Muscle of leg (tissue), 11 donors: ENCODE data around the gene MEIS1. TPM values are rescaled to one million over a fixed set of nuclear protein-coding genes. Genes with fewer than 3 reads are reported as not detected.

Source experiments
- DNase-seq: peaks from one replicate; pipeline ENCODE4 v3.0.0; 2013
- H3K27ac ChIP-seq: one replicate; pipeline ENCODE4 v1.5.1; 2013; ENCODE audit warnings: mild to moderate bottlenecking, low read length, control low read depth
- H3K27me3 ChIP-seq: one replicate; pipeline ENCODE4 v1.6.1; 2013; ENCODE audit warnings: low read length; ENCODE audit not compliant: control insufficient read depth, insufficient read depth
- H3K36me3 ChIP-seq: one replicate; pipeline ENCODE4 v1.6.1; 2013; ENCODE audit warnings: low read length; ENCODE audit not compliant: control insufficient read depth, insufficient read depth
- H3K4me1 ChIP-seq: one replicate; pipeline ENCODE4 v1.6.1; 2013; ENCODE audit warnings: low read length; ENCODE audit not compliant: control insufficient read depth, insufficient read depth
- H3K4me3 ChIP-seq: one replicate; pipeline ENCODE4 v1.5.1; 2013; ENCODE audit warnings: low read length, control low read depth
- H3K9me3 ChIP-seq: replicated peaks from 2 replicates; pipeline ENCODE4 v1.6.1; 2013; ENCODE audit warnings: low read depth, low read length; ENCODE audit not compliant: control insufficient read depth
- WGBS: methylation state at CpG from one replicate; pipeline ENCODE4 v1.1.5; 2013; ENCODE audit warnings: missing lambda C conversion rate; ENCODE audit not compliant: insufficient coverage; 5-methylcytosine and 5-hydroxymethylcytosine counted together
- polyA plus RNA-seq, 8 donors: library from polyadenylated mRNA; unstranded; fragments of 120-200 nt; gene quantifications; one replicate each; pipeline versions ENCODE4 v1.2.1 to v1.2.3, GENCODE V29; 2013; ENCODE audit warnings: inconsistent platforms in 1 of 8, low replicate concordance in 1 of 8; ENCODE audit not compliant: insufficient read length in 8 of 8, insufficient read depth in 1 of 8
- total RNA-seq: library from RNA; stranded (reverse); fragments of 120-200 nt; gene quantifications from one replicate; pipeline ENCODE4 v1.2.4, GENCODE V29; 2013

The MEIS1 gene
- total and polyA plus RNA-seq, 9 donors = 4.5 to 14.5 (median 11.0) TPM

GRCh38 chr2:66443979-66444861 lies 9.3 kb downstream of the MEIS1 start:
- H3K27ac ChIP-seq = no peak overlapping the region
- peak; percentile 38 for DNase-seq

DNA sequence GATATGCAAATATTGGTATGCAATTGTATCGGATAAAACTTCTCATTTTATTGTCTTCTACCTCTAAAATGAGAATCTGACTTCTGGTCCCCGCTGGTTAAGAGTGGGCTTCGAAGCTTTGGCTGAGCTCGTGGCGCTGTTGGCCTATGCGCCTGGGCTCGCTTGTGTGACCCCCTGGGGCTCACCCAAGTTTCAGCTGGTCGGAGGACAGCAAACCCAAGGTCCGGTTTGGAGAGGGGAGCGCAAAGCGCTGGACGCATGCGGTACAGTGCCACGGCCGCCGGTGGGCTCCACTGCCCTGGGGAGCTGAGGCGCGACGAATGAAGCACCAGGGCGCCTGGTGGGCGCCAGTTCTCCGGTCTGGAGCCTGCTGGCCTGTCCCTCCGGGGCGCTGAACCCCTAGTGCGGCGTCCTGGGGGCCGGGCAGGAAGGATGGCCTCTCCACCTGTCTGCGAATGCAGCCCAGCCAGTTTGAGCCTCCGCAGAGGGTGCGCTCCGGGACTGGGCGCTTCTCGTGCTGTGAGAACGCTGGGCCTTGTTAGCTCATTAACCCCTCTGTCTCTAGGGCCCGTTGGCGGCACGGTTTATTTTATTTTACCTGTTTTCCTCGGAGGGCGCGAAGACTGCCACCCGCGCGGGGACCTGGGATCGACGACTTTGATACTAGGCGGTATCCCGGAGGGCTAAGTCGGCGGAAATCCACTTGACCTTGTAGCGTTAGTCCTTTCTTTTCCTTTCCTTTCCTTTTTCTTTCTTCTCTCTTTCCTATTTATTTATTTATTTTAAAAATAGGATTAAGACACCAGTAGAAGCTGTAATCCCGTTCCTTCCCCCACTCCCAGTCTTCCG lies 10.4 kb downstream of the MEIS1 start:
- peak; percentile 21 for DNase-seq
- WGBS = 57% methylated on average over 38 of the region's 52 CpGs
- Histone ChIP-seq H3K36me3 (peaks cover 12% of the 10 kb centered on the region), H3K27ac (no peak overlapping the region), H3K27me3 (peaks cover 37% of the 10 kb centered on the region), H3K4me1 (peaks cover 9% of the 10 kb centered on the region), H3K9me3 (no peaks in the 10 kb centered on the region), H3K4me3 (peak overlapping the region; percentile 8)

More at GRCh38 chr2:66443979-66444861, 9.3 kb downstream of the MEIS1 start:
- peaks cover 17% of the 10 kb centered on the region for H3K4me1 ChIP-seq
- no peaks in the 10 kb centered on the region for H3K9me3 ChIP-seq
- no peak overlapping the region for H3K4me3 ChIP-seq
- H3K27me3 ChIP-seq = peaks cover 47% of the 10 kb centered on the region
- H3K36me3 ChIP-seq = peaks cover 12% of the 10 kb centered on the region
- WGBS = 74% methylated on average over 22 of the region's 33 CpGs

GRCh38 chr2:66445925-66446871 lies 11.3 kb downstream of the MEIS1 start:
- Histone ChIP-seq H3K4me1 (peaks cover 4% of the 10 kb centered on the region), H3K36me3 (peaks cover 12% of the 10 kb centered on the region), H3K27me3 (peaks cover 29% of the 10 kb centered on the region), H3K4me3 (peak overlapping the region; percentile 8), H3K9me3 (no peaks in the 10 kb centered on the region), H3K27ac (peak overlapping the region; percentile 29)
- 34% methylated on average over 62 of the region's 66 CpGs for WGBS
- peak; percentile 80 for DNase-seq

DNA sequence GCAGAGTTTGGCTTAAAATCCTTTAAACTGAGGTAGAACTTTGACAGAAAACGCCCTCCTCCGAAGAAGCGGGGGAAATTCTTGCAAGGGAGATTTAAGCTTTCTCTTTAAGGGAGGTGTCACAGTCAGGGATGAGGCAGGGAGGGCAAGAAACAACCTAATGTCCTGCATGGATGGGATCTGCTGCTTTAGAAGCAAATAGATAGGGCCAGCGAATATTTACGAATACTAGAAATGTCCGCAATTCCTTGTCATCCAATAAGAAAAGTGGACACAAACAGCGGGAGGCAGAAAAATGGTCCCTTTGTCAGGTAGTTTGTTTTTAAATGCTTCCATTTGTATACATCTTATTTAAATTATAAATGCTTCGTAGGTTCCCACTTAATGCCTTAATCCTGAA lies 12.0 kb downstream of the MEIS1 start:
- H3K27ac ChIP-seq = no peak overlapping the region

GRCh38 chr2:66447677-66448076 lies 12.8 kb downstream of the MEIS1 start:
- DNase-seq = no peak
- Histone ChIP-seq H3K9me3 (no peaks in the 10 kb centered on the region), H3K4me3 (no peak overlapping the region), H3K27ac (no peak overlapping the region), H3K36me3 (peaks cover 12% of the 10 kb centered on the region), H3K4me1 (peaks cover 4% of the 10 kb centered on the region), H3K27me3 (peaks cover 25% of the 10 kb centered on the region)
- WGBS = no CpG with 5 or more reads among the region's 2 CpGs

More for the DNA sequence above, 12.0 kb downstream of the MEIS1 start:
- H3K4me3 ChIP-seq = no peak overlapping the region
- peaks cover 12% of the 10 kb centered on the region for H3K36me3 ChIP-seq
- H3K27me3 ChIP-seq = peaks cover 25% of the 10 kb centered on the region
- H3K4me1 ChIP-seq = peaks cover 4% of the 10 kb centered on the region
- no peak for DNase-seq
- 77% methylated on average over 3 of the region's 8 CpGs for WGBS
- no peaks in the 10 kb centered on the region for H3K9me3 ChIP-seq

DNA sequence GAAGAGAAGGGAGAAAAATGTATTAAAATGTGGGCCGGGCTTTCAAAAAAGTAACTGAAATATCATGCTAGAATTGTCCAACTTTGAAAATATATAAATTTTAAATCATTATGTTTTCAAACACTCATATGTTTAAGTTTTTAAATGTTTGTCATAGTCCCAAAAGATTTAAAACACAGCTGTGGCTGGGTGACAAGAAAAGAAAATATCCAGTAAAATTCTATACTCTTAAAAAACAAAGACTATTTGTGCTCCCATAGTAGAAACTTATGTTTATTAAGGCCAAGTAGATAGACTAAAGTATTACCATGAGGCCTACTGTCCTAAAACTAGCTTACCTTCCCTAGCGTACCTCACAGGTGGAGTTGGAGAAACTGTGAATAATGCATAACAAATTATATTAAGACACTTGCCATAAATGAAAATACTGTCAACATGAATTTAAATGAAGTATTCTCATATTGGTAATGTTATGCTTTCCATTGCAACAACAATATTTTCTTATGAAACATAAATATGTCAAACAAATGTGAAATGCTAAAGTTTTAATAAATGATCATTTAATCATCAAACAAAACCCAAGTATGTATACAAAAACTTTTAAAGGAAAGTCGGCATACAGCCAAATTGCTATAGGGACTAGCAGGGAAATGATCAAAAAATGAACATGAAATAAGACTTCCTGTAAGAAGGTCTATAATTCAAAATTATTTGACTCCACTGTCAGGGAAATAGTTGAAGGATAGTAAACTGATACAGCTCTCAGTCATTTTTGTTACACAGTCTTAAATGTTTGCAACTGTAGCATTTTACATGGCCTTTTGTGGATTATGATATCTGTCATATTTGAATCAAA lies 13.4 kb downstream of the MEIS1 start:
- DNase-seq = no peak

DNA sequence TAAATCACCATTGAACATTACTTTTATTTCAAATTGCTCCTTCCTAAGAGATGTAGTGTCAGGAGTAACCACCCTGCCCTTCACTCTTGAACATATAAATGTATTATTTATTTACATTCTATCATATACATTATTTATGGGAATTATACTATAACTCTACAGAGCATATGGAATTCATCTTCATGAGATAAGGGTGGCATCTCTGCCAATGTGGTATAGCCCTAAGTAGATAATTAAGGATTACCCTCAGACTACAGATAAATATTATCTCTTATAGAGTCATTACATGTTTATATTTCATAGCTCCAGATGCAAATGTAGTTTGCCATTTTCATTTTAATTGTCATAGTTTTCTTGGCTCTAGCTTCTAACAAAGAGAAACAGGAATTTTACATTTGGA lies 17.3 kb downstream of the MEIS1 start:
- H3K27me3 ChIP-seq = no peaks in the 10 kb centered on the region
- no peak overlapping the region for H3K27ac ChIP-seq
- H3K9me3 ChIP-seq = no peaks in the 10 kb centered on the region
- no peak overlapping the region for H3K4me3 ChIP-seq
- no peaks in the 10 kb centered on the region for H3K36me3 ChIP-seq
- no peaks in the 10 kb centered on the region for H3K4me1 ChIP-seq
- DNase-seq = no peak

More for the DNA sequence above, 13.4 kb downstream of the MEIS1 start:
- H3K27ac ChIP-seq = no peak overlapping the region
- peaks cover 4% of the 10 kb centered on the region for H3K4me1 ChIP-seq
- peaks cover 25% of the 10 kb centered on the region for H3K27me3 ChIP-seq
- peaks cover 9% of the 10 kb centered on the region for H3K36me3 ChIP-seq
- no CpG with 5 or more reads among the region's 3 CpGs for WGBS
- H3K4me3 ChIP-seq = no peak overlapping the region
- H3K9me3 ChIP-seq = no peaks in the 10 kb centered on the region

DNA sequence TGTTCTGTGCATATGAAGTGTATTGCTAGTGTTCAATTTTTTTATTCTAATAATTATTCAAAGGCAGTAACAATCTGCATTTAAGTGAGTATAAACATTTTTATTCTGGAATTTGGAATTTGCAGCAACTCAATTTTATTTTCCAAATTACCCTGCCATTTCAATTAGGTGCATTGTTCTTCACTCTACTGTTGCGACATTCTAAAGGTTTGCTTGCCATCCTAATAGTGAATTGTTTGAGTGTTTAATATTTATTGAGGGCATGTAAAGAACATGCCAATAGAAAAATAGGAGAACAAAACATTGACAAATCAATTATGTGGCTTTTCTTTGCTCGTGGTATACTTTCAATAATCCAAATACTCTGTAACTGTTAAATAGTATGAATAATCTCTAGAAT lies 18.0 kb downstream of the MEIS1 start:
- WGBS = no CpG with 5 or more reads among the region's 2 CpGs
- no peaks in the 10 kb centered on the region for H3K36me3 ChIP-seq
- H3K27ac ChIP-seq = no peak overlapping the region
- no peaks in the 10 kb centered on the region for H3K9me3 ChIP-seq
- DNase-seq = no peak
- H3K4me3 ChIP-seq = no peak overlapping the region
- no peaks in the 10 kb centered on the region for H3K27me3 ChIP-seq
- no peaks in the 10 kb centered on the region for H3K4me1 ChIP-seq

GRCh38 chr2:66455490-66455889 lies 20.6 kb downstream of the MEIS1 start:
- Histone ChIP-seq H3K36me3 (no peaks in the 10 kb centered on the region), H3K4me3 (no peak overlapping the region), H3K9me3 (no peaks in the 10 kb centered on the region), H3K4me1 (no peaks in the 10 kb centered on the region), H3K27me3 (no peaks in the 10 kb centered on the region), H3K27ac (no peak overlapping the region)
- DNase-seq = no peak
- no CpG with 5 or more reads among the region's 2 CpGs for WGBS
